Left hindlimb (tissue), 1 donor: ENCODE data around the gene NID1.
"Not testable (repeated sequence)": the region's sequence is repeated elsewhere in the genome, so short reads cannot be mapped to it uniquely, and the experiment has no call there.

Experiments used
- DNase-seq: peaks from one replicate; pipeline ENCODE4 v3.0.0-alpha.2; 2018

The NID1 gene

DNA sequence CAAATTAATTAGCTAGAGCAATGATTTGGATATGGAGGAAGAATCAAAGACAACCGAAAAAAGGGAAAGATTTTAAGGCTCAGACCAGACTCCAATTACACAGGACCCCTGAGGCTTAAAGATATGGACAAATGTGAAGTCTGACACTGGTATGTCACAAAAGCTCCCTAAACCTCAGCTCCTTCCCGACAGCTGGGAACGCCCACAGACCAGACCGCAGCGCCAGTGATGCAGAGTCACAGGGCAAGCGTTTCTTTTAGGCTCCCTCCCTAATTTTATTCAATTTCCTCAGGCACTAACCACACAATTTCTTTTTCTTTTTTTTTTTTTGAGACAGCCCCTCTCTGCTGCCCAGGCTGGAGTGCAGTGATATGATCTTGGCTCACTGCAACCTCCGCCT is 40.2 kb downstream of the NID1 start:
- DNase-seq: no peak

DNA sequence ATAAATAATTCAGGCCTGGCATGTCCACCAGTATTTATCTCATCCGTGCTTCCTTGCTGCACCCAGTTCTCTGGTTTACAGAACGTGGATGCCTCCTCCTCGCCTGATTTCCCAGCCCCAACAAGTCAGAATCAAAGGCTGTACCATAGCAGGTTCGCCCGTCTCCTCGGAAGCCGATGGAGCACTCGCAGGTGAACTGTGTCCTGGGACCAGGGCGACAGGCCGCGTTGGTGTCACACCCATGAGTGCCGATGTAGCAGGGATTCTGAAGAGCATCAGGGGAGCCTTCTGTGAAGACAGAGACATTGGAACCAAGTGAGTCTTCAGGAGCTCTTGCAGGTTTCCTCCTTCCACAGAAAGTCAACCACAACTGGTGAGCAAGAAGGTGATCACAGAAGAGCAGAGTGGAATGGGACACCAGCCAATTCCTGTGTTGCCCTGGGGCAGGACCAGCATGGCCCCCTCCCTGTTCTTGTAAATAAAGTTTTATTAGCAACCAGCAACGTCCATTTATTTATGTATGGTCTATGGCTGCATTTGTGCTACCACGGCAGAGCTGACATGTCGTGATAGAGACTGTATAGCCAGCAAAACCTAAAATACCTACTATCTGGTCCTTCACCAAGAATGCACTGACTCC is 40.8 kb downstream of the NID1 start:
- DNase-seq: no peak

DNA sequence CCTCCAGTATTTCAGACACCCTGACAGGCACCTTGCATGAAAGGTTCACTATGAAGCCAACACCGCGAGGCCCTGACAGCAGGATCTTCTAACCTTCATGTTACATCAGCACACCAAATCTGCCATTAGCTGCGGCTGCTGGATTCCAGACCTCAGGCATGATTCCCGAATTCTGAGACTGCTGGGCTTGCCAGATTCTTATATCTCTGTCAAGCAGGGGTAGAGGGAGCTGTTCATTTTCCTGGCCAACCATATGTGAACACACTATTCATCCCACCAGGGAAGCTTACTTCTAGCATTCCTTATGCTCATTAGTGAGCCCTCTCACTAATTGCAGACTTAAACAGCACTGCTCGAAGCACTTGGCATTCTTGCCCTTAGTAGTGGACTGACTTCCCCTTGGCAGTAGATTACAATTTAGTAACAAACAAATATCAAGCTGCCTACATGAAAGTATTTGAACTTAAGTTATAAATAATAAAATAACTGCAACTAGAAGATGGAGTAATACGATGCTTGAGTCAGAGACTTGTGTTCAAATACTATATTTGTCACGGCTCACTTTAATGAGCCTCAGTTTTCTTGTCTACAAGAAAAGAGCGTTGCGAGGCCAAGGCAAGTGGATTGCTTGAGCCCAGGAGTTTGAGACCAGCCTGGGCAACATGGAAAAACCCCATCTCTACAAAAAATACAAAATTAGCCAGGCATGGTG is 43.3 kb downstream of the NID1 start:
- DNase-seq: no peak

DNA sequence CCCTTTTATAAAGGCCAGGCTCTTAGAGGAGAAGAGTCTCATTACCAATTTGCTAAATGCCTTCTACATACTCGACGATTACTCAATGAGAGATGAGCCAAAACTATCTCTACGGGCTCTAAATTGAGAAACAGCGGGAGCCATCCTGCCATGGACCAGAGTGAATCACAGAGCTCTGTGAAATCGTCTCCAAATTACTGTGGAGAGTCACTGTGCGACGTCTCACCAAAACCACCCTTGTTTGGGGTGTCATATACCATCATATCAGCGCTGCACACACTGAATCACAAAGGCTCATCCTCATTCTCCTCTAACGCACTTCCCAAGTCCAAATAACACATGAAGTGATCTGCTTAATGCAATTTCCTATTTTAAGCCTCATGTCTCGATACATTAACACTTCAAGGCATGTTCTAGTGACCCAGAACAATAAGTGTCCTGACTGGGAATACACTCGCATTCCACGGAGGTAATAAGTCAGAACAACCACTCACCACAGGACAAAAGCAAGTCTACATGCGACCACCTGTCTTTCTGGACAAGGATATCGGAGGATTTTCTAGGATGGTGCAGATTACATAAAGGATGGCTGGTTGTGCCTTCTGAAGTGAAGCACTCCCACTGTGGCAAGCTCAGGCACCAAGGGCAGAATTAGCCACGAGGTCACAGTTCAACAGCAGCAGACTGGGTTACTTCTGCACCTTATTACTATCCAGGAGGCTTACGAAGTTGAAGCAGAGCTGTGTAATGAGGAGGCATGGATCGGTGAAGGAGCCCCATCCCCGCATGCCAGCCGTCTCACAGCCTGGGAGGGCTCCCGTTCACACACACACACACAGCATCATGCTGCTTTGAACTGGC is 44.3 kb downstream of the NID1 start:
- DNase-seq: no peak

DNA sequence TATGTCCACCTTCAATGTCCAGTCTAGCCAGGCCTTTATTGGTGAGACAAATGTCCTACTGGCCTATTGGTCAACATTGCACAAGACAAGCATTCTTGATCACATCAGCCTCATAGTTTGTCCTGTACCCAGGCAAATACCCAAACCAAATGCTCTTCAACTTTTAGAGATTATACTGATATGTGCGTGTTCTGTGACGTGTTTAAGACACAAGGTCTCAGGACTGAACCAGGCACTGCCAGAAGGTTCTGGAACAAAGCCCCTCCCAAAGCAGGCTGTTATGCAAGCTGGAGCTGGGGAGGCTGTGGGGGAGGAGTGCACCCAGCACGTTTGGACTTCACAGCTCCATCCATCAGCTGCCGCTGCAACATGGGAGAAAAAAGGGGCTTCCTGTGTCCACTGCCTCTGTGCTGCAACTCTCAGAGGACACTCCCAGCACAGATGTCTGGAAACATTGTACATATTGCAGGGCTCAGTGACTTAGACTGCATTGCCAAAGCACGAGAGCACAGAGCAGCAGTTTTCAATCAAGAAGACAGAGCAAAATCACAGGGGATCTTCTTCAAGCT is 45.9 kb downstream of the NID1 start:
- peak; percentile 66 for DNase-seq

DNA sequence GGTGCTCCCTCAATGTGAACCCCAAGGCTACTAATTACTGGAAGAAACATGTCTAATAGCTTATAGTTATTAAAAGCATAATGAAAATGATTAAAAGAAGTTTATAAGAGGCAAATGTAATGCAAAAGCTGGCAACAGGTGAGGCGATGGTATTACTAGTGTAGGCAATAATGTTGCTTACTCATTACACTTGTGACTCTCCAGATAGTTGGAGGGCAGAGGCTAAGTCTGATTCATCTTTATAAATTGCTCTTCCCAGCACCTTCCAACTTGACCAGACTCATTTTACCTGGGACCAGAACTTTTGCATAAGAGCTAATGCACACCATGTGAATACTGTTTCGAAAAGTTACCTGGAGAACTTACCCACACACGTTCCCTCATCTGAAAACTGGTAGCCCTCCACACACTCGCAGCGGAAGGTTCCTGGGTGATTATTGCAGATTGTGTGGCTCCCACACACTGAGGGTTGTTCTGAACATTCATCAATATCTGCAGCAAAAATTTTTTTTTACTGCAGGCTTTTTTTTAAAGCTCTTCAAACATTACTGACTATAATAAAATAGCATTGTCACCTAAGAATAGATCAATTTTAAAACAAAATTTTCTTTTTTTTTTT is 48.0 kb downstream of the NID1 start:
- DNase-seq: no peak

DNA sequence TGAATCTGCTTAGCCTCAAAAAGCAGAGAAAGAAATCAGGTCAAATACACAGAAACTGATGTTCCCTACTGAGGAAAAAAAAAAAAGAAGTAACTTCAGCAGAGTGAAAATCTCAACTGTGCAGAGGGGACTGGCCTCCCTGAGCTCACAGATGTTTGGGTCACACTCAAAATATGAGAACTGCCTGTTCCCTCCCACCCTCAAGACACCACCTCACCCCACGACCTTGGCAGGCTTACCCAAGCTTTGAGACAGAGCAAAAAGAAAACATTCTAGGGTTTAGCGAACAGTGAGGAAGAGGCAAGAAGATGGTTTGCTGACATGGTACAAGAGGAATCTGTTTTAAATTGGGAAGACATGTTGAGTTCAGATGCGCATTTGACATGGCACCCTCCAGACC is 48.8 kb downstream of the NID1 start:
- no peak for DNase-seq

DNA sequence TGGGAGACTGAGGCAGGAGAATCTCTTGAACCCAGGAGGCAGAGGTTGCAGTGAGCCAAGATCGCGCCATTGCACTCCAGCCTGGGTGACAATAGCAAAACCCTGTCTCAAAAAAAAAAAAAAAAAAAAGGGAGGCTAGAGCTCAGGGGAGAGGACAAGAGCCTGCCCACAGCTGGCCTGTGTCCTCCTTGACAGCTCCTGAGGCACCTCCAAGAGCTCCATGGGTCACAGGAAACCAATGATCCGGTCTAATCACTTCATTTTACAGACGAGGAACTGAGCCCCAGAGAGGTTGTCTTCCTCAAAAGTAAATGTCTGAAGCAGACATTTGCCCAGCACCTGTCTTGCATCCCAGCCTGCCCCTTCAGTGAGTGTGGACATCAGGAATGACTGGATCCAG is 49.4 kb downstream of the NID1 start:
- no peak for DNase-seq

DNA sequence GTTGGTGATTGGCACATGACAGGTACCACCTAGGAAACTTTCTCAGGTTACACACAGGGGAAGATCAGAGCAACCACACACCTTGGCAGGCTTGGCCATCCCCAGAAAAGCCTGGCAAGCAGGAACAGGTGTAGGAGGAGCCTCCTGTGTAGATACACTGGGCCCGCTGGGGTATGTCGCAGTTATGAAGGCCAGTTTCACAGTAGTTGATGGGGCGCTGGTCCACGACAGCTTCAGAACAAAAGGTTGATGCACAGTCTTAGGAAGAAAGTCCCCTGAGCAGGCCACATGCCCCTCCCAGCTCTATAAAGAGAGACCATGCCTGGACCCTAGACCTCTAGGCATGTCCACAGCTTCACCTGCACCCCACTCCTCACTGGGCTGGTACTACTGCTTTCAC is 51.6 kb downstream of the NID1 start:
- no peak for DNase-seq

DNA sequence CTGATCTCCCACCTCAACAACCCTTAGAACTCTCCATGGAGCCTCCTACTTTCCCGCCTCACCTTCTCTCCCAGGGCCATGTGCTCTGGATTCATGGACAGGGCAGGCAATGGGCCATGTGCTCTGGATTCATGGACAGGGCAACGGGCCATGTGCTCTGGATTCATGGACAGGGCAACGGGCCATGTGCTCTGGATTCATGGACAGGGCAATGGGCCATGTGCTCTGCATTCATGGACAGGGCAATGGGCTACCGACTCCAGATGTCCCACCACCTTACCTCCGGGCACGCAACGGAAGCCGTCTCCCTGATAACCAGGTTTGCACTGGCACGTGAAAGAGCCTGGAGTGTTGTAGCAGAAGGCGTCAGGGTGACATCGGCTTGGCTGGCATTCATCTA is 53.2 kb downstream of the NID1 start:
- no peak for DNase-seq

DNA sequence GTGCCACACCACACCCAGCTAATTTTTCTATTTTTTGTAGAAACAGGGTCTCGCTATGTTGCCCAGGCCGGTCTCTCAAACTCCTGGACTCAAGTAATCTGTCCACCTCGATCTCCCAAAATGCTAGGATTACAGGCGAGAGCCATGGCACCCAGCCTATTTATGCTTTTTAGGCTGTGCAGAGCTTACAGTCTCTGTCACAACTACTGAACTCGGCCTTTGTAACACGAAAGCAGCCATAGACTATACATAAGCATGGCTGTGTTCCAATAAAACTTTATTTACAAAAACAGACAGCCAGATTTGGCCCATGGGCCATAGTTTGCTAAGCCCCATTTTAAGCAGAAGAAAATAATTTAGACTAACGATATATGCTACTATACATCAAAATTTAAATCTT is 54.4 kb downstream of the NID1 start:
- DNase-seq: no peak

DNA sequence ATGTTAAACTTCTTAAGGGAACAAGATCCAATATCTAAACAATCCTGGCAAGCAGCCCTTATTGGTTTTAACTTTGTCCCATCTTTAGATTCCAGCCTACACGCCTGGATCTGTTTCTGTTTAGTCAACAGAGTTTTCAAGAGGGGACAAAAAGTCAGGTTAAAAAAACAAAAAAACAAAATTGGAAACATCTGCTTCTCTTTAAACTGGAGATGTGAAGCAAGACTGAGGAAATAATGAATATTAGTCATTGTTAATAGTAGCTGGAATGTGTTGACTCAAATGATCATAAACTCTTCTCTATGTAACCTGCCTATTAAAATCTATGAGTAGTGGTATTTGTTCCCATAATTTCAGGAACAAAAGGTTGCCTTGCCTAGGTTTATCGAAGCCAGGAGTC is 55.0 kb downstream of the NID1 start:
- no peak for DNase-seq

DNA sequence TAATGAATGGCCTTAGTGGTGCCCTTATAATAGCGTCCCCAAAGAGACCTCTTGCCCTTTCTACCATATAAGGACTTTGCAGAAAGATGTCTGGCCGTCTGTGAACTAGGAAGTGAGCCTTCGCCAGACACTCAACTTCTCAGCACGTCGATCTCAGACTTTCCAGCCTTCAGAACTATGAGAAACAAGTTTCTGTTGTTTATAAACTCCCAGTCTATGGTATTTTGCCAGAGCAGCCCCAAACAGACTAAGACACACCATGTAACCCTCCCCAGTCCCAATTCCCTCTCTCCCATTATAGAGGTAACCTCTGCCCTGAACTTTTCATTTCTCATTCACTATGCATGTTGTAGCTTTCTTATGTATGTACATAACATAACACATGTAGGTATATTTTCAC is 55.7 kb downstream of the NID1 start:
- no peak for DNase-seq

DNA sequence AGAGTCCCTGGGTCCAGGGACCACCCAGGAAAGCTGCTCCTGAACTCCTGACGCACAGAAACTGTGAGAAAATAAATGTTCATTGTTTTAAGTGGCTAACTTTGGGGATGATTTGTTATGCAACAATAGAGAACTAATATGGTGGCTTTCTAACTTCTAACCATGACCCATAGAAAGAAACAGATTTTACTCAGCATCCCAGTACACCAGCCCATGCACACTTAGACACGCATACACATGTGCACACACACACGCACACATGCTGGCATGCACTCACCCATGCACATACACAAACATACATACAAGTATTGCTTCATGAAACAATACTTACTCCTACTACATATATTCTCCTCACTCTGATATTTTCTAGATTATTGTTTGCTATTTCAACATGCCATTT is 57.1 kb downstream of the NID1 start:
- DNase-seq: no peak

DNA sequence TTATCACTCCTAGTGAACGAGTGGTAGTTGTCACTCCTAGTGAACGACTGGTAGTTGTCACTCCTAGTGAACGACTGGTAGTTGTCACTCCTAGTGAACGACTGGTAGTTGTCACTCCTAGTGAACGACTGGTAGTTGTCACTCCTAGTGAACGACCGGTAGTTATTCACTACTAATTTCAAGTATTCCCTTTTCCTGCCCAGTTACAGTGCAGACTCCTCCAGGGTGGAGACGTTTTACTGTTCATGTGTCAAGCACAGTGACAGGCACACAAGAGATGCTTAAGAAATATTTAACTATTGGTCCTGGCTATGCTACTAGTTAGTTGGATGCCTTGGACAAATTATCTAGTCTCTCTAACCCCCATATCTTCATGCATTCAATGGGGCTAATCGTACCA is 61.8 kb downstream of the NID1 start:
- DNase-seq: not testable (repeated sequence)

DNA sequence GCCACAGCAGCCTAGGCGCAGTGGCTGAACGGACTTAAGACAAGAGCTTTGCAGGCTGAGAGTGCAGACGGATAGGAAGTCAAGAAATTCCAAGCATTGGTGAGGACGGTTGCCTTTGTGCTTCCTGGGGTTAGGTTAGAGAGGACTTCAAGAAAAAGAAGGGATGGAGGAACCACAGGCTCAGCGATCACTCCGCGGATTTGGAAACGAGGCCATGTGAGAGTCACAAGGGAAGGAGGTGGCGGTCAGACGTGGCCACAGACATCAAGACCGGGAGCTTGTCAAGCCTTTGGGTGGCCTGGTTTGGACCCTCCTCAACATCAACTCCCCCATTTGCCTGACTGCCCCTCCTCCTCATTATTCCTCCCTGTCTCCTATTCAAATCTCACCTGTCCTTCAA is 62.3 kb downstream of the NID1 start:
- DNase-seq: no peak

DNA sequence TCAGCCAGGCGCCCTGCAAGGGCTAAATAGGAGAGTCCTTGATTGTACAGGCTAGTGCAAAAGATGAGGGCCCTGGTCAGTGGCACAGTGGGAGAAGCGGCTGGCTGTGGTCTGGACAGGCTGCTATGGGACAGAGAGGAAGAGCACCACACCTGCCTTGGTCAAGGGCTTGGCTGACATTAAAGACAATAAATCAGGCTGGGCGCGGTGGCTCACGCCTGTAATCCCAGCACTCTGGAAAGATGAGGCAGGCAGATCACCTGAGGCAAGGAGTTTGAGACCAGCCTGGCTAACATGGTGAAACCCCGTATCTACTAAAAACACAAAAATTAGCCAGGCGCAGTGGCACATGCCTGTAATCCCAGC is 62.9 kb downstream of the NID1 start:
- DNase-seq: no peak

DNA sequence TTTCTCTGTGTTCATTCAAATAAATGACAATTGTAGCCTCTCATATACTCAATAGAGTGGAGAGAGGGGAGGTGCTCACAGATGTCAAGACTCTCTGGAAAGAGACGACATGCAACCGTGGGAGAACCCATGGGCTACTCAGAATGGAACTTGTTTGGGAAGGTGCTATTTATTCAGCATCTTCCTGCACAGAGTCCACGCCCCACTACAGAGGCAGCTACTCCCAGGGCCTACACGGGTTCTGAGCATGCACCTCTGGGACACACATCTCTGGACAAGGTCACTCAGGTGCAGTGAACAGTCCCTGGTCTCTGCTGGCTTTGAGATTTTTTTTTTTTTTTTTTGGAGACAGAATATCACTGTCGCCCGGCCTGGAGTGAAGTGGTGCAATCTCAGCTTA is 64.1 kb downstream of the NID1 start:
- no peak for DNase-seq

DNA sequence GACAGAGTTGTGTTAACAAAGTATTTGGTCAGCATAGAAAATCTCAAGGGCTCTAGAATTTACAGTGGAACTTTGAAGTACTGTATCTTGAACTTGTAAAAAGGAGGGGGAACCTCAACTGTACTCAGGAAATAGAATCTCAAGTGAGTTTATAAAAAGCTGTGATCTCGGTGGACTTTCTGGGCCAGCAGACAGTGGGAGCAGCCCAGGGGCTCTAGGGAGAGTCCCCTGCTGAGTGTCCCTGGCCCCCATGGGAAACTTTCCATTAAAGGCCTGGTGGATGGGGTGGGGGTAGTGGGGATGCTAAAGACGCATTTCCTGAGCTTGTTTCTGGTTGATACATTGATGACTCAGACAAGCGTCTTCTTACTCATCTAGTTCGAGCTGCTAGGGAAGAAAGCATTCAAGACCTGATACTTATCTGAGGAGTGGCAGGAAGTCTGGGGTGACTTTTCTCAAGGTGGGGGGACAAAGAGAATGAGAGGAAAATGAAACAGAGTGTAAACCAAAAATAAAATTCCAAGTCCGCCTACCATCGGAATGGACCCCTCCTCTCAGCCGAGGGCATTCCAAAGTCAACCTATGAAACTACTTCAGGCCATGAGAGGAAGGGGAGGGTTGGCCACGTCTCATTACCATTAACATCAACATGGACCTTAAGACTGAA is 65.5 kb downstream of the NID1 start:
- no peak for DNase-seq

DNA sequence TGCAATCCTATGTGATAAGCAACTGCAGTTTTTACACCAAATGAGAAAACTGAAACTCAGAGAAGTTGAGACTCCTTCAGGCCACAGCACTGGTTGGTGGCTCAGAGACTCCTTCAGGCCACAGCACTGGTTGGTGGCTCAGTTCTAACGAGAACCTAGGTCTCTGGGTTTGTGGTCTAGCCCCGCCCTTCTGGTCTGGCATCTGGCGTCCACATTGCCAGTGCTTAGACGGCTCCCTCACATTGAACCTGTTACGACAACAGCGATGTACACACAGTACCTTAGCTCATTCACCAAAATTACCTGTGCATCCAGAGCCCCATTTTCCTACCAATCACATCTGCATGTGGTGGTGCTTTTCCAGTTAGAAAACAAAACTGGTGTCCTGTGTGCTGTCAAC is 66.1 kb downstream of the NID1 start:
- no peak for DNase-seq

DNA sequence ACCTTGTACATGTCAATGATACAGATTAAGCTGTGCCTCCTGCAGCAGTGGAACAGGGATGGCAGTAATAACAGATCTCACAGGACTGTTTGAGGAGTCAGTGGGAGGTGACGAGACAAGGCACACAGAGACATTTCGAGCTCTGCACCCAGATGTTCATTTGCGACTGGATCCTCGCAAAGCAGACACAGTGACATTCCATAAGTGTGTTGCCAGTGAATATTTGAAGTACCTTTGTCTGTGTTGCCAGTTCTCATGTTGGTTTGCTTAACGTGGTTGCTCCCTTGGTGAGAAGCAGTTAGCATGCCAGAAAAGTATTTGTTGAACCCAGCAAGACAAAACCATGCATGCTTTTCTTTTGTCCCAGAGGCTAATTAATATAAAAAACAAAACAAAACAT is 67.0 kb downstream of the NID1 start:
- DNase-seq: no peak

DNA sequence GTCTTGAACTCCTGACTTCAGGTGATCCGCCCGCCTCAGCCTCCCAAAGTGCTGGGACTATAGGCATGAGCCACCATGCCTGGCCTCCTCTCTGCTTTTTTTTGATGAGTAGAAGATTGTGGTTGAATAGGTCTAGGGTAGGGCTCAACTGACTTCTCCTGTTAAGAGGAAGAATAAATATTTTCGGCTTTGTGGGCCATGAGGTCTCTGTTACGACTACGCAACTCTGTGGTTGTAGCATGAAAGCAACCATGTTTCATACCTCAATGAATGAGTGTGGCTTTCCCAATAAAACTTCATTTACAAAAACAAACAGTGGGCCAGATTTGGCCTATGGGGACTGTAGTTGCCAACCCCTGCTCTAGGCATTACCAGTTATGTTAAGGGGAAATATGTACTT is 67.8 kb downstream of the NID1 start:
- DNase-seq: no peak
